Measurements from ENCODE around the gene ADARB1. TPM values are rescaled to one million over a fixed set of nuclear protein-coding genes. Genes with fewer than 3 reads are reported as not detected.

Gene ADARB1
- total and polyA plus RNA-seq, 9 of the 15 experiments (the other 6 are each of a cell fraction or from before 2014, with no cell fraction given), result 6.7 to 16.0 (median 8.3) TPM

DNA sequence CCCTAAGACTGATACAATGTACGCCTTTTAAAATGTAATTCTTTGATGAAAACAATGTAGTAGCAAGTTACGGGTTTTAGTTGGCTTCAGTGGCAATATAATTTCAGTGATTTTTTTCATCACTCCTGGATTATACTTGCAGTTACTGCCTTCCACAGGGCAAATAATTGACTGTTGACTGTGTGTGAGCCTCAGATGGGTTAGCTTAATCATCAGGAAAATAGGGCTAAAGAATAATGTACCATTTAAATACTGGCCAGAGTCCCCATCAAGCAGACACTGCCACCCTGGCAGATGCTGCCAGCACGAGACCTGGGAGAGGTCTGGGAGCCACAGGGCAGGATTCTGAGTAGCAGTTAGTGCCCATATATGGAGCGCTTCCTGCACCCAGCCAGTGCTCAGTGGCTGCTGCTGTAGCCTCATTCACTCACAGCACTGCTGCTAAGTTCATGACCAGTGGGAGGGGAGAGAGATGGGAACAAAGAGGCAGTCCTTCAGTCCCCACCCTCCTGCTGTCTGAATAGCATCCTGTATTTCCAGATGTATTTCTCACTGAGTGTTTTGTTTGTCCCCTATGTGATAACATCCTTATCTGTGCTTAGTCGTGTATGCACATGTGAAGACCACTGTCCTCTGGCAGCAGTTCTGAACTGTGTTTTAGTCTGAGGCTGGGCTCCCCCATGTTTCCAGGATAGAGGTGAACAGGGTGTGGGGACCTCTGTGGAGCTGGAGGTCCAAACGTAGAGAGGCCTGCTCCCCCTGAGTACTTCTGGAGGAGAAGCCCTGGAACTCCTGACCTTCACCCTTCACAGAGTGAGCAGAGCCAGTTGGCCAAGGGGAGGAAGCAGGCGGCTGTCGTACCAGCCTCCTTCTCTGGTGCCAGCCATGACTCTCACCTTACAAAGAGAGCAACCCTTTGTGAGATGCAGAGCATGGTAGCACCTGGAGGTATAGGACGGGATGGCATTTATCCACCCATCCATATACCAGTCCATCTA, 80.4 kb downstream of the ADARB1 start:
- no TSS peak for BruUV-seq (replicated peaks)
- DNase-seq (ENCODE audit: extremely low read depth in 1 of 4, low spot score in 3 of 4) (peak in 1 of 4 experiments; percentile 22), ATAC-seq (peak; percentile 31; the same call in 1 of the 3 replicates), FAIRE-seq (peak; percentile 35)
- ChIA-PET CTCF (ENCODE audit: low intra/inter-chr PET ratio) (no interaction called here), POLR2A (no interaction called here)
- Histone ChIP-seq H2AFZ (ENCODE audit: low read depth, low read length) (no peak overlapping the region), H3K79me2 (ENCODE audit: control insufficient read depth, insufficient read depth, low read length) (no peaks in the 10 kb centered on the region), H3K4me2 (ENCODE audit: insufficient read depth, low read length) (no peak overlapping the region), H4K20me1 (replicated peaks; ENCODE audit: control insufficient read depth, insufficient read depth, low read length) (no peaks in the 10 kb centered on the region), H3K4me1 (replicated peaks in 1 of 2; ENCODE audit: control insufficient read depth in 2 of 2, insufficient read depth in 2 of 2, low read length in 2 of 2) (peaks cover 7 to 19% of the 10 kb centered on the region in 2 experiments; a peak in 4 of 5 replicates), H3K27ac (ENCODE audit: extremely low read depth, low read depth, low read length) (no peak overlapping the region), H3K9me3 (replicated peaks; ENCODE audit: control insufficient read depth, insufficient read depth, low read depth, low read length) (no peaks in the 10 kb centered on the region), H3K4me3 (no peak overlapping the region), H3K36me3 (ENCODE audit: control insufficient read depth, insufficient read depth, low read length) (no peaks in the 10 kb centered on the region), H3K9me1 (ENCODE audit: control insufficient read depth, insufficient read depth, low read length) (no peaks in the 10 kb centered on the region), H3K27me3 (ENCODE audit: control insufficient read depth in 2 of 2, insufficient read depth in 2 of 2, low read length in 2 of 2) (no peaks in the 10 kb centered on the region), H3K9ac (ENCODE audit: insufficient read depth in 1 of 2, low read depth in 2 of 2, low read length in 2 of 2) (no peak overlapping the region)
- 33% methylated on average over 9 of the region's 9 CpGs for WGBS (ENCODE audit: insufficient coverage, low coverage, missing lambda C conversion rate)
- TF ChIP-seq HLTF (IDR thresholded peaks at IDR 0.05) (no peak), IRF2 (CRISPR knock-in tag; IDR thresholded peaks at IDR 0.05) (0 out of 2 replicates have a peak, but pooled peaks have one; percentile 26), ZC3H11A (IDR thresholded peaks at IDR 0.05; ENCODE audit: low read depth, low read length) (no peak), BHLHE40 (IDR thresholded peaks at IDR 0.05; ENCODE audit: low read length) (0 out of 2 replicates have a peak, but pooled peaks have one; percentile 21), CBFA2T3 (IDR thresholded peaks at IDR 0.05) (peak; percentile 44; the same call in 1 of the 2 replicates), SRF (CRISPR knock-in tag; IDR thresholded peaks at IDR 0.05) (peak; percentile 74 to 93; a peak in 3 of 4 replicates)
- TF ChIP-seq, protein P1, sequence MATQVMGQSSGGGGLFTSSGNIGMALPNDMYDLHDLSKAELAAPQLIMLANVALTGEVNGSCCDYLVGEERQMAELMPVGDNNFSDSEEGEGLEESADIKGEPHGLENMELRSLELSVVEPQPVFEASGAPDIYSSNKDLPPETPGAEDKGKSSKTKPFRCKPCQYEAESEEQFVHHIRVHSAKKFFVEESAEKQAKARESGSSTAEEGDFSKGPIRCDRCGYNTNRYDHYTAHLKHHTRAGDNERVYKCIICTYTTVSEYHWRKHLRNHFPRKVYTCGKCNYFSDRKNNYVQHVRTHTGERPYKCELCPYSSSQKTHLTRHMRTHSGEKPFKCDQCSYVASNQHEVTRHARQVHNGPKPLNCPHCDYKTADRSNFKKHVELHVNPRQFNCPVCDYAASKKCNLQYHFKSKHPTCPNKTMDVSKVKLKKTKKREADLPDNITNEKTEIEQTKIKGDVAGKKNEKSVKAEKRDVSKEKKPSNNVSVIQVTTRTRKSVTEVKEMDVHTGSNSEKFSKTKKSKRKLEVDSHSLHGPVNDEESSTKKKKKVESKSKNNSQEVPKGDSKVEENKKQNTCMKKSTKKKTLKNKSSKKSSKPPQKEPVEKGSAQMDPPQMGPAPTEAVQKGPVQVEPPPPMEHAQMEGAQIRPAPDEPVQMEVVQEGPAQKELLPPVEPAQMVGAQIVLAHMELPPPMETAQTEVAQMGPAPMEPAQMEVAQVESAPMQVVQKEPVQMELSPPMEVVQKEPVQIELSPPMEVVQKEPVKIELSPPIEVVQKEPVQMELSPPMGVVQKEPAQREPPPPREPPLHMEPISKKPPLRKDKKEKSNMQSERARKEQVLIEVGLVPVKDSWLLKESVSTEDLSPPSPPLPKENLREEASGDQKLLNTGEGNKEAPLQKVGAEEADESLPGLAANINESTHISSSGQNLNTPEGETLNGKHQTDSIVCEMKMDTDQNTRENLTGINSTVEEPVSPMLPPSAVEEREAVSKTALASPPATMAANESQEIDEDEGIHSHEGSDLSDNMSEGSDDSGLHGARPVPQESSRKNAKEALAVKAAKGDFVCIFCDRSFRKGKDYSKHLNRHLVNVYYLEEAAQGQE (IDR thresholded peaks at IDR 0.05; ENCODE audit: borderline replicate concordance), result peak; percentile 81
- TF ChIP-seq, protein P1 (CRISPR knock-in tag; IDR thresholded peaks at IDR 0.05; ENCODE audit: low read depth), result peak; percentile 64; the same call in 1 of the 2 replicates
- TF ChIP-seq, protein P2, sequence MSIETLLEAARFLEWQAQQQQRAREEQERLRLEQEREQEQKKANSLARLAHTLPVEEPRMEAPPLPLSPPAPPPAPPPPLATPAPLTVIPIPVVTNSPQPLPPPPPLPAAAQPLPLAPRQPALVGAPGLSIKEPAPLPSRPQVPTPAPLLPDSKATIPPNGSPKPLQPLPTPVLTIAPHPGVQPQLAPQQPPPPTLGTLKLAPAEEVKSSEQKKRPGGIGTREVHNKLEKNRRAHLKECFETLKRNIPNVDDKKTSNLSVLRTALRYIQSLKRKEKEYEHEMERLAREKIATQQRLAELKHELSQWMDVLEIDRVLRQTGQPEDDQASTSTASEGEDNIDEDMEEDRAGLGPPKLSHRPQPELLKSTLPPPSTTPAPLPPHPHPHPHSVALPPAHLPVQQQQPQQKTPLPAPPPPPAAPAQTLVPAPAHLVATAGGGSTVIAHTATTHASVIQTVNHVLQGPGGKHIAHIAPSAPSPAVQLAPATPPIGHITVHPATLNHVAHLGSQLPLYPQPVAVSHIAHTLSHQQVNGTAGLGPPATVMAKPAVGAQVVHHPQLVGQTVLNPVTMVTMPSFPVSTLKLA (conservative IDR thresholded peaks at IDR 0.05), result 0 out of 4 replicates have a peak, but pooled peaks of 1 of the 2 experiments have one; percentile 37
- in situ Hi-C loops (cut with MboI), result no loop called here
- intact Hi-C loops (cut with micrococcal nuclease), result loop anchor here (5.0 kb wide), 1 partner anchor 72 kb away; no protein-coding TSS in a partner anchor

Data from K562 (cell line).